ENCODE data around the gene RFTN1.

DNA sequence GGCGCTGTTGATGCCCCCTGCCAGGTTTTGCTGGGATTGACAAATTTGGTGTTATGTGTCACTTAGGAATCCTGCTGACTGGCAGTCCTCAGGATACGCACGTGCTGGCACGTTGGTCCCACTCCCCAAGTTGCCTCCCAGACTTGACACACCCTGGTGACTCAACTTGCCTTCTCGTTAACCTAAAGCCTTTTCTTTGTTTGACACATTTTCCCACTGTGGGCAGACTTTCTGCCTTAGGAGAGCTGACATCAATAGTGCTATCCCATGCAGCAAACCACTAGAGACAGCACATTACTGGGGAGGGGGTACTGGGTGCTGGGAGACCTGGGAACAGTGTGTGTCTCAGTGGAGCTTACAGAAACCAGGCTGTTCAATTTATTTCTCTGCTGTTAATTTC is 144.2 kb downstream of the RFTN1 start:
- TF ChIP-seq, protein P1, sequence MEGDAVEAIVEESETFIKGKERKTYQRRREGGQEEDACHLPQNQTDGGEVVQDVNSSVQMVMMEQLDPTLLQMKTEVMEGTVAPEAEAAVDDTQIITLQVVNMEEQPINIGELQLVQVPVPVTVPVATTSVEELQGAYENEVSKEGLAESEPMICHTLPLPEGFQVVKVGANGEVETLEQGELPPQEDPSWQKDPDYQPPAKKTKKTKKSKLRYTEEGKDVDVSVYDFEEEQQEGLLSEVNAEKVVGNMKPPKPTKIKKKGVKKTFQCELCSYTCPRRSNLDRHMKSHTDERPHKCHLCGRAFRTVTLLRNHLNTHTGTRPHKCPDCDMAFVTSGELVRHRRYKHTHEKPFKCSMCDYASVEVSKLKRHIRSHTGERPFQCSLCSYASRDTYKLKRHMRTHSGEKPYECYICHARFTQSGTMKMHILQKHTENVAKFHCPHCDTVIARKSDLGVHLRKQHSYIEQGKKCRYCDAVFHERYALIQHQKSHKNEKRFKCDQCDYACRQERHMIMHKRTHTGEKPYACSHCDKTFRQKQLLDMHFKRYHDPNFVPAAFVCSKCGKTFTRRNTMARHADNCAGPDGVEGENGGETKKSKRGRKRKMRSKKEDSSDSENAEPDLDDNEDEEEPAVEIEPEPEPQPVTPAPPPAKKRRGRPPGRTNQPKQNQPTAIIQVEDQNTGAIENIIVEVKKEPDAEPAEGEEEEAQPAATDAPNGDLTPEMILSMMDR (IDR thresholded peaks at IDR 0.05; ENCODE audit: low read depth, low read length, poor library complexity, severe bottlenecking), result no peak
- TF ChIP-seq EZH2phosphoT487 (IDR thresholded peaks at IDR 0.05; ENCODE audit: borderline replicate concordance, low read length), result no peak

Data from DOHH2 (cell line).